BLaER1 (cell line): ENCODE data around the gene C1QL1.
A peak's percentile ranks its signal among the peaks of the same experiment; 100 is the strongest.

Experiments
- H3K27ac ChIP-seq: shearing (Covaris generic); formaldehyde crosslinking; 2 replicates; pipeline ENCODE4 v1.8.1; 2022
- H3K27me3 ChIP-seq: shearing (Covaris generic); formaldehyde crosslinking; 2 replicates; pipeline ENCODE4 v1.8.1; 2022
- H3K36me3 ChIP-seq: shearing (Covaris generic); formaldehyde crosslinking; 2 replicates; pipeline ENCODE4 v1.8.1; 2022
- H3K4me1 ChIP-seq: shearing (Covaris generic); formaldehyde crosslinking; 2 replicates; pipeline ENCODE4 v1.8.1; 2022
- H3K4me2 ChIP-seq: shearing (Covaris generic); formaldehyde crosslinking; 2 replicates; pipeline ENCODE4 v1.8.1; 2022
- H3K4me3 ChIP-seq: shearing (Covaris generic); formaldehyde crosslinking; 2 replicates; pipeline ENCODE4 v1.8.1; 2022
- H3K9ac ChIP-seq: shearing (Covaris generic); formaldehyde crosslinking; 2 replicates; pipeline ENCODE4 v1.8.1; 2022
- H3K9me3 ChIP-seq: shearing (Covaris generic); formaldehyde crosslinking; 2 replicates; pipeline ENCODE4 v1.8.1; 2022
- H4K20me1 ChIP-seq: shearing (Covaris generic); formaldehyde crosslinking; 2 replicates; pipeline ENCODE4 v1.8.1; 2022
- Cebpa-rat ChIP-seq: shearing (Covaris generic); IDR thresholded peaks from 2 replicates; pipeline ENCODE4 v1.8.1; 2022

Gene C1QL1

DNA sequence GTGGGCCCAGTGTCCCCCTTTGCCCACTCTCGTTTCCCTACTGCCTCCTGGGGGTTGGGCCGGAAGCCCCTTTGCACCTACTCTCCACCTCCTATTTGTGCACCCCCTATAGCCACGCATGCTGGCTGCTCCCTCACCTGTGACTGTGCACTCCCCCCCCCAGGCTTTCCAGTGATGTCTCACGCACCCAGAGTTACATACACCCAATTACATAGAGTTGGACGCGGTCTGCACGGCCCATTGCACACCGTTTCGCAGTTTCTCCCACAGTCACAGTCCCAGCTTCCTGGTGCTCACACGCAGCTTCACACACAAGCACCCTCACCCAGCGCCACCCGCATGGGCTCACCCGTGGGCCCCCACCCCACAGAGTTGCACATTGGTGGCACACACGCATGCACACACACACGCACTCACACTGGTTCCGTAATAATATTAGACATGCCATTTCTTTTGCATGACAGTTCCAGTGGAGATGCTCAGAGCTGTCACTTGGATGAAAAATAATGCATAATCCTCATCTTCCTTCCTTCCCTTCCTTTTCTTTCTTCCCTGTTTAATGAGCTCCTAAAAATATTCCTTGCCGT, 21.5 kb upstream of the C1QL1 start:
- Histone ChIP-seq H3K4me1 (peaks cover 31% of the 10 kb centered on the region), H3K9me3 (peaks cover 10% of the 10 kb centered on the region), H3K4me2 (peak overlapping the region; percentile 67), H3K36me3 (no peaks in the 10 kb centered on the region), H3K27ac (no peak overlapping the region), H3K27me3 (peaks cover 23% of the 10 kb centered on the region; the same call in 1 of the 2 replicates), H3K4me3 (no peak overlapping the region), H3K9ac (no peak overlapping the region), H4K20me1 (no peaks in the 10 kb centered on the region)
- no peak for TF ChIP-seq Cebpa-rat

DNA sequence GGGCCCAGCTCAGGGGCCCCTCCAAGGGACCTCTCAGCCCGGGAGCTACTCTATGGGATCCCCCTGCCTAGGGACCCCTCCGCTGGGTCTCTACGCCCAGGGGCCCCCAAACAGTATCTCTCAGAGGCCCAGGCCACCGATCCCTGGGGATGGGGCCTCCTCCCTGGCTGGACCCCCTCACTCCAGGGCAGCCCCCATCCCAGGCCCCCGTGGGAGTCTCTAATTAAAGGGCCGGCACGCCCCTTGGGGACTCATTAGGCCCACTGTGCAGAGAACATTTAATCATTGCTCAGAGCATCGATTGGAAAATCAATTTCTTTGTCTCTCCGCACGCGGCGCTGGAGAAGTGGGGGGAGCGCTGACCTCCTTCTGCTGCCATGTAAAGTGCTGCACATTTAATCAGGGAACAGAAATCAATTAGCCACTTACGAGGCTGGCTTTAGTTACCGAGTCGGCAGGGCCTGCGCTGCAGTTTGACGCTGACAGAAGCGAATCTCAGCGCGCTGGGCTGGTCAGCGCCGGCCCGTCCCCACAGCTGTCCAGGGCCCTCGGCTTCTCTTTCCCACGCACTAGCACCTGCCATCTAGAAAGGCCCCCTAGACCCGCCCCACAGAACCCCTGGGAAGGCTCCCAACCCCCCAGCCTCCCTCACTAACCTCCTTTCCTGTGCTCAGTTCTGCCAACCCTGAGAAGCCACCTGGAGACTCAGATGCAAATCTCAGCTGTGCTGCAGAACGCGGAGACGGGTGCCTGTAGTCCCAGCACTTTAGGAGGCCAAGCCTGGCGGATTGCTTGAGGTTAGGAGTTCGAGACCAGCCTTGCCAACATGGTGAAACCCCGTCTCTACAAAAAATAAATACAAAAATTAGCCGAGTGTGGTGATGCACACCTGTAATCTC, 20.2 kb upstream of the C1QL1 start:
- TF ChIP-seq Cebpa-rat = no peak
- Histone ChIP-seq H4K20me1 (no peaks in the 10 kb centered on the region), H3K4me2 (peak overlapping the region; percentile 67), H3K27me3 (peaks cover 23% of the 10 kb centered on the region; the same call in 1 of the 2 replicates), H3K9me3 (peaks cover 9% of the 10 kb centered on the region; the same call in 1 of the 2 replicates), H3K4me3 (no peak overlapping the region), H3K9ac (no peak overlapping the region), H3K36me3 (no peaks in the 10 kb centered on the region), H3K27ac (no peak overlapping the region), H3K4me1 (peaks cover 31% of the 10 kb centered on the region)

DNA sequence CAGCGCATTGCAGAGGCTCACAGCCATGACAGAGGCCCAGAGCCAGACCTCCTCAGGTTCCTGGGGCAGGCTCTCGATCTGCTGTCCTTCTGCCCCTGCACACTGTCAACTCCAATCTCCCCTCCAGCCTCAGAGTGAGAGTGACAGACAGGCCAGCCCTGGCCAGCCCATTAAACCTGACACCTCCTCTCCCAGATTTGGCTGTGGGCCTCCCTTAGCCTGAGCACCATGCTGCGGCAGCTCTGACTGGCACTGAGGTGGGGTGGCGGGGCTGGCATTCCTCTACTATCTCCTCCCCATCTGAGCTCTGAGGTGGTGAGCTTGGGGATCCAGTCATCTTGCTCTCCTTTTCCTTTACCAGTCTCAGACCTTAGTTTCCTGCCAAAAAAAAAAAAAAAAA, 15.5 kb upstream of the C1QL1 start:
- Histone ChIP-seq H3K4me3 (no peak overlapping the region), H3K9ac (no peak overlapping the region), H3K36me3 (no peaks in the 10 kb centered on the region), H3K4me2 (no peak overlapping the region), H3K4me1 (peaks cover 15% of the 10 kb centered on the region), H3K9me3 (peaks cover 9% of the 10 kb centered on the region; the same call in 1 of the 2 replicates), H3K27ac (no peak overlapping the region), H3K27me3 (peaks cover 21% of the 10 kb centered on the region; the same call in 1 of the 2 replicates), H4K20me1 (no peaks in the 10 kb centered on the region)
- TF ChIP-seq Cebpa-rat = no peak

DNA sequence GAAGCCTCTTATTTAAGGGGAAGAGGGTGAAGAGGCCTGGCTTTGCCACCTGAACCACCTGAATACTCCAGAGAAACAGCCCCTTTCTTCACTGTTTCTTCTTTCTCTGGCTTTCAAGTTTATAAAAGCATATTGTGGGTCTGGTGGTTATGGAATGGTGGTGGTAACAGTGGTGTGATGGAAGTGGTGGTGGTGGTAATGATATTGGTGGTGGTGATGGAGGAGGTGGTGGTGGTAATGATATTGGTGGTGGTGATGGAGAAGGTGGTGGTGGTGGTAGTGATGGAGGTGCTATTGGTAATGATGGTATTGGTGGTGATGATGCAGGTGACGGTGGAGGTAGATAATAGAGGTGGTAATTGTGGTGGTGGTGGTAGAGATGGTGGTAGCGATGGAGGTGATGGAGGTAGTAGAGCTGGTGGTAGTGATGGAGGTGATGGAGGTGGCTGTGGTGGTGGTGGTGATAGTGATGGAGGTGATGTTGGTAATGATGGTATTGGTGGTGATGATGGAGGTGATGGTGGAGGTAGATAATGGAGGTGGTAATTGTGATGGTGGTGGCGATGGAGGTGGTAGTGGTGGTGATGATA, 14.1 kb upstream of the C1QL1 start:
- no peak overlapping the region for H3K4me2 ChIP-seq
- H3K9me3 ChIP-seq = peaks cover 9% of the 10 kb centered on the region; the same call in 1 of the 2 replicates
- H3K27ac ChIP-seq = no peak overlapping the region
- TF ChIP-seq Cebpa-rat = no peak
- no peaks in the 10 kb centered on the region for H4K20me1 ChIP-seq
- peaks cover 8% of the 10 kb centered on the region; the same call in 1 of the 2 replicates for H3K27me3 ChIP-seq
- H3K4me3 ChIP-seq = no peak overlapping the region
- no peaks in the 10 kb centered on the region for H3K36me3 ChIP-seq
- peaks cover 12% of the 10 kb centered on the region for H3K4me1 ChIP-seq
- H3K9ac ChIP-seq = no peak overlapping the region

DNA sequence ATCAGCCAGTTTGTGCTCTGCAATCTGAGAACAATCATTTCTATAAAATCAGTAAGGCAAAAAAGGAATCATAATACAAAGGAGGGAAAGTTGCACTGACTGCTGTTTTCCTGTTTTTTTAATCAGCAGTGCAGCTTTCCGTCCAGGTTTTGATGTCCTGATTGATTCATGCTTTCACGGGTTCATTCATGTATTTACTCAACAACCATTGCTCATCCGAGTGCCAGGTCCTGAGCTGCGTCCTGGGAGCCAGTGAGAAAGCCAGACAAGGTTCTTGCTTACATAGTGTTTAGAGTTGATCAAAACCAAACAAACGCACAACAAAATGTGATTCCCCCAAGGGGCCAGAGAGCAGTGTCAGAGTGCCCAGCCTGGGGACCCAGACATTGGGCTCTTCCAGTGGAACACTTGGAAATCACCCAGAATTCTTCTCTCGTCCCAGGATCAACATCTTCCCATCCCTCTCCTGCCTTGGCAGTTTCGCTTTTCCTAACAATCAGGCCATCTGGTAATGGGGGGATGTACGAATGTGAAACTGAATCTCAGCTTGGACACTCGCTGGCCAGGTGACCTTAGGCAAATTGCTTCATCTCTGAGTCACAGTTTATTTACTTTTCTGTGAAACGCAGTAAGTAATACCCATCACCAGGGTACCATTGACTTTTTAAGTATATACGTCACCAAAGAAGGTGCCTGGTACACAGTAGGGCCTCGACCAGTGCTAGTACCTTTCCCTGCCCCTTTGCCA, 13.3 kb upstream of the C1QL1 start:
- H3K4me2 ChIP-seq = no peak overlapping the region

DNA sequence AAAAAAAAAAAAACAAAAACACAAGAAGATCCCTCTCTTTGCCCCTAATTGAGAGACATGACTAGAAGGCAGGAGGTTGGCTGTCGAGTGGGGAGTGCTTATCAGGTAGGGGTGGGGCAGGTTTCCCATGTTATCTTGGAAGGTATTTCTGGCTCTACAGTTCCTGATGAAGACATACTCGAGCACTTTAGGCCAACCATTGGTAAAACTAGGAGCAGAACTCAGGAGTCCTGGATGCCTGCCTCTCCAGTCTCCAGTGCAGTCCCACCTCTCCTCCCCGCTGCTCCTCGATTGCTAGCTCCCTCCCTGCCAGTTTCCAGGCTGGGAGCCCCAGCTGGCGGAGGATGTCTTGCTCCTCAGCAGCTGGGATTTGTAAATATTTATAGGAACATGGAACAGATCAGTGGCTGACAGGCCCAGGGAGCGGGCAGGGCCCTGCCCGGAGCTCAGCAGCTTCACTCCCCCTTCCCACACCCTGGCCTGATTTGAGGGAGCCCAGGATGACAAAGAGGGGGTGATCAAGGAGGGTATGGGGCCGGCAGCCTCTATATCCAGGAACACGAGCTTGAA, 11.4 kb upstream of the C1QL1 start:
- Histone ChIP-seq H3K4me1 (peaks cover 11% of the 10 kb centered on the region), H3K27me3 (no peaks in the 10 kb centered on the region), H3K27ac (no peak overlapping the region), H3K4me2 (no peak overlapping the region), H4K20me1 (no peaks in the 10 kb centered on the region), H3K9ac (no peak overlapping the region), H3K9me3 (no peaks in the 10 kb centered on the region), H3K36me3 (no peaks in the 10 kb centered on the region), H3K4me3 (no peak overlapping the region)
- no peak for TF ChIP-seq Cebpa-rat

More for the DNA sequence above, 13.3 kb upstream of the C1QL1 start:
- H3K36me3 ChIP-seq = no peaks in the 10 kb centered on the region
- peaks cover 11% of the 10 kb centered on the region for H3K4me1 ChIP-seq
- H4K20me1 ChIP-seq = no peaks in the 10 kb centered on the region
- no peak overlapping the region for H3K9ac ChIP-seq
- no peak for TF ChIP-seq Cebpa-rat
- H3K4me3 ChIP-seq = no peak overlapping the region
- H3K27me3 ChIP-seq = peaks cover 1% of the 10 kb centered on the region; the same call in 1 of the 2 replicates
- peaks cover 9% of the 10 kb centered on the region; the same call in 1 of the 2 replicates for H3K9me3 ChIP-seq
- H3K27ac ChIP-seq = no peak overlapping the region

DNA sequence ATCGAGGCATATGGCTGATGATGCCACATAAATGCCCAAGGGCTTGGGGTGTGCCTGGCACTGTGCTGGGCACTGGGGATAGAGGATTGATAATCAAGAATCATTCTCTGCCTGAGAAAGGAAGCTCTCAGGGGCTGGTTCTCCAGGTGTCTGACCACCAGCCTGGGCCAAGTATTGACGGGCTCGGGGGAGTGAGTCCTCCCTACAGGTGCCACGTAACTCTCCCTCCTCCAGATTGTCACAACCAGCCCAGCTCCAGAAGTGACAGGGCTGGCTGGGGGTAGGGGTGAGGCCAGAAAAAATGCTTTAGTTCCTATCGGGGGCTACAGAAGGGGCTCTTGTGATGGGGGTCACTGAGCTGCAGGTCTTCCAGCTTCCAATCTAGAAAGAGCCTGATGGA, 10.7 kb upstream of the C1QL1 start:
- no peak overlapping the region for H3K9ac ChIP-seq
- H3K4me1 ChIP-seq = peaks cover 11% of the 10 kb centered on the region
- no peaks in the 10 kb centered on the region for H3K27me3 ChIP-seq
- H3K9me3 ChIP-seq = no peaks in the 10 kb centered on the region
- H3K36me3 ChIP-seq = no peaks in the 10 kb centered on the region
- no peak overlapping the region for H3K4me3 ChIP-seq
- no peaks in the 10 kb centered on the region for H4K20me1 ChIP-seq
- H3K27ac ChIP-seq = no peak overlapping the region
- no peak for TF ChIP-seq Cebpa-rat
- no peak overlapping the region for H3K4me2 ChIP-seq

DNA sequence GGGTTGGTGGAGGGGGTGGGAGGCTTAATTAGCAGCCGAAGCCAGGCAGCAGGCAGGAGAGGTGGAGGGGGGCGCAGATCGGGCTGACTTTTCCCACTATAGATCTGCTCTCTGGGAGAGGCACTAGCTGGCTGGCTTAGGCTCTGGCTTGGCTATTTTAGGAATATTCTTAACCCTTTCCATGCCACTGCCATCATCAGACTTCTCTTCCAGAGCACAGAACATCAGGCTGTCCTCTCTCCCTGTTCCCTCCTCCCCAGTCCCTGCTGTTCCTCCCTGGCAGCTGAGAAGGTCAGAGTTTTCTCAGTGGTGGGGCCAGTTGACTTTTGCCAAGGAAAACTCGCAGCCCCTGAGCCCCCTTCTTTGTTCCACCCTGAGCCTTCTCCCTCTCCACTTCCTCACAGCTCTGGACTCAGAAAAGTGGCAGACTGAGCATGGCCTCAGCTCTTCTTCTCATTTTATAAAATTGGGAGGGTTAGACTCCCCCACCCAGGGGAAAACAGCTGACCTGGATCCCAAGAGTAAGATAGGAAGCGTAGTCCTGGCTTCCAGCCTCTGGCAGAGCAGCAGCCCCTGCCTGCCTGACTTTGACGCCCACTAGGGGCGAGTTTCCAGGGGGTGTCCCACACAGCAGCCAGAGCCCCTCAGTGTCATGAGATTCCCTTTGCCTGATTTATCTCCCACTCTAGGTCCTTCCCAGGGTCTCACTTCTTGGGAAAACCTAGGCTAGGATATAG, 9.9 kb upstream of the C1QL1 start:
- H3K9ac ChIP-seq = no peak overlapping the region
- H3K27ac ChIP-seq = no peak overlapping the region
- no peak for TF ChIP-seq Cebpa-rat
- H3K27me3 ChIP-seq = no peaks in the 10 kb centered on the region
- peaks cover 16% of the 10 kb centered on the region for H3K4me1 ChIP-seq
- H3K9me3 ChIP-seq = no peaks in the 10 kb centered on the region
- no peaks in the 10 kb centered on the region for H4K20me1 ChIP-seq
- no peaks in the 10 kb centered on the region for H3K36me3 ChIP-seq
- no peak overlapping the region for H3K4me3 ChIP-seq
- H3K4me2 ChIP-seq = peak overlapping the region; percentile 7
